ENCODE results near the gene MICALL1. TPM values are rescaled to one million over a fixed set of nuclear protein-coding genes. Genes with fewer than 3 reads are reported as not detected.
A peak's percentile ranks its signal among the peaks of the same experiment; 100 is the strongest.

Gene MICALL1, protein sequence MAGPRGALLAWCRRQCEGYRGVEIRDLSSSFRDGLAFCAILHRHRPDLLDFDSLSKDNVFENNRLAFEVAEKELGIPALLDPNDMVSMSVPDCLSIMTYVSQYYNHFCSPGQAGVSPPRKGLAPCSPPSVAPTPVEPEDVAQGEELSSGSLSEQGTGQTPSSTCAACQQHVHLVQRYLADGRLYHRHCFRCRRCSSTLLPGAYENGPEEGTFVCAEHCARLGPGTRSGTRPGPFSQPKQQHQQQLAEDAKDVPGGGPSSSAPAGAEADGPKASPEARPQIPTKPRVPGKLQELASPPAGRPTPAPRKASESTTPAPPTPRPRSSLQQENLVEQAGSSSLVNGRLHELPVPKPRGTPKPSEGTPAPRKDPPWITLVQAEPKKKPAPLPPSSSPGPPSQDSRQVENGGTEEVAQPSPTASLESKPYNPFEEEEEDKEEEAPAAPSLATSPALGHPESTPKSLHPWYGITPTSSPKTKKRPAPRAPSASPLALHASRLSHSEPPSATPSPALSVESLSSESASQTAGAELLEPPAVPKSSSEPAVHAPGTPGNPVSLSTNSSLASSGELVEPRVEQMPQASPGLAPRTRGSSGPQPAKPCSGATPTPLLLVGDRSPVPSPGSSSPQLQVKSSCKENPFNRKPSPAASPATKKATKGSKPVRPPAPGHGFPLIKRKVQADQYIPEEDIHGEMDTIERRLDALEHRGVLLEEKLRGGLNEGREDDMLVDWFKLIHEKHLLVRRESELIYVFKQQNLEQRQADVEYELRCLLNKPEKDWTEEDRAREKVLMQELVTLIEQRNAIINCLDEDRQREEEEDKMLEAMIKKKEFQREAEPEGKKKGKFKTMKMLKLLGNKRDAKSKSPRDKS
- 22.7 TPM for total RNA-seq
- polyA plus RNA-seq: 69.5 TPM

DNA sequence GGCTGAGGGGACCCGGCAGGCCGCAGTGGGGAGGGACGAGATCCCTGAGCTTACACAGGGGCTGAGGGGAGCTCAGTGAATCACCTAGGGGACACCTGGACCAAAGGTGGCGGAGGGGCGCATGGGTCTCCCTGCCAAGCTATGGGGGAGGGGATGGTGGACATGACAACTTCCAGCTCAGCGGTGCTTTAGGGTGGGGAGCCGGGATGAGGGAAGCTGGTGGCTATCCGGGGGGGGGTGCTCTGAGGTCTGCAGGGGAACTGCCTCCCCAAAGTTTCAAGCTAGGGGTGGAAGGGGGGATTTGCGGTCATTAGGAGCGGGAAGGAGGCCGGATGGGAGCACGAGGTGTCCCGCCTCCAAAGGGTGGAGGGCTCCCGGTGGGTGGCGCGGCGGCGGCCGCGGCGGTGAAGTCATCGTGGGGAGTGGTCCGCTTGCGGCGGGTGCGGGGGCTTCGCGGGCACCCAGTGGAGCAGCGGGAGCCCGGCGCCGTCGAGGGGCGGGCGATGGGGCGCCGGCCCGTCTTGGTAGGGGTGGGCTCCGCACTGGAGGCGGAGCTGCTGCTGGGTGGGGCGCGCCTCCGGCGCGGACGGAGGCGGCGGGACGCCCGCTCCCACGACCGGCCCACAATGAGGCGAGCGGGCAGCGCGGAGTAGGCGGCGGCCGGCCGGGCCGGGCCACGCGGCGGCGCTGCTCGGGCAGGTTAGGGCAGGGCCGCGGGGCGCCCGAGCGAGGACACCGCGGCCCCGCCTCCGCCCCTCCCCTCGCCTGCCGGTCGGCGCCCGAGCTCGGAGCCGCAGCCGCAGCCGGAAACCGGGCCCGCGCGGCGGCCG lies at the start of gene MICALL1:
TSS of gene MICALL1 (plus strand) at position 764 of the 830 bp plus-strand sequence. CDS start 126 bp downstream, outside the sequence.
- peak within 1 kb of the TSS; percentile 91 for H3K27ac ChIP-seq (ENCODE audit: low read depth)
- H3K4me3 ChIP-seq (ENCODE audit: low read depth, low read length): peak within 1 kb of the TSS; percentile 91
- H3K4me1 ChIP-seq (ENCODE audit: insufficient read depth): peaks cover 2% of the 10 kb centered on the region
- WGBS: 3% methylated on average over 88 of the region's 90 CpGs
- DNase-seq (ENCODE audit: extremely low spot score): no peak
- no peaks in the 10 kb centered on the region for H3K36me3 ChIP-seq (ENCODE audit: insufficient read depth)

DNA sequence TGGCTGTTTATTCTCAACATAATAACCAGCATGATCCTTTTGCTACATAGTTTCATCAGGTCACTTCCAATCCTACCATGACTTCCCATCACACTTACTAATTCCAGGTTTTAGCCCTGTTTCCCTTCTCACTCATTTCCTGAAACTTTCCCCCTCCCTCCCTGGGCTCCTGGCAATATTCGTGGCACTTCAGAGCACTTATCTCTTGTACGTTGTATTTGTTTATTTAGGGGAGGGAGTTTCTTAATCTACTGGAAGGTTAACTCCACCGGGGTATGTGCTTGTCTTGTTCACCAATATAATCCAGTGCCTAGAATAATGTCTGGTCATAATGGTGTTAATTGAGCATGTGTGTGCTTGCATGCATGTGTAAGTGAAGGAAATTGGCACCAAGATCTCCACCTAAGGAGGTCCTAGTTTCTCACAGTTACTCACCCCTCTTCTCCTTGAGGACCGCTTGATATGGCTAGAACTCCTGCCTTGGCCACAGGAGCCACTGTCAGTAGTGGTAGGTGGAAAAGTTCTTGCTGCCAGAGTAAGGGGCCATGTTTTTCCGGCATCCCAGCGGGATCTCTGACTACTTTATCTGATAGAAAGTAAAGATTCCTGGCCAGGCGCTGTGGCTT lies 45.2 kb upstream of the MICALL1 start:
- no peak for DNase-seq (ENCODE audit: extremely low spot score)
- H3K4me3 ChIP-seq (ENCODE audit: low read depth, low read length): no peak overlapping the region
- 60% methylated on average over 7 of the region's 7 CpGs for WGBS
- no peaks in the 10 kb centered on the region for H3K4me1 ChIP-seq (ENCODE audit: insufficient read depth)
- H3K27ac ChIP-seq (ENCODE audit: low read depth): no peak overlapping the region
- peaks cover 5% of the 10 kb centered on the region for H3K36me3 ChIP-seq (ENCODE audit: insufficient read depth)

DNA sequence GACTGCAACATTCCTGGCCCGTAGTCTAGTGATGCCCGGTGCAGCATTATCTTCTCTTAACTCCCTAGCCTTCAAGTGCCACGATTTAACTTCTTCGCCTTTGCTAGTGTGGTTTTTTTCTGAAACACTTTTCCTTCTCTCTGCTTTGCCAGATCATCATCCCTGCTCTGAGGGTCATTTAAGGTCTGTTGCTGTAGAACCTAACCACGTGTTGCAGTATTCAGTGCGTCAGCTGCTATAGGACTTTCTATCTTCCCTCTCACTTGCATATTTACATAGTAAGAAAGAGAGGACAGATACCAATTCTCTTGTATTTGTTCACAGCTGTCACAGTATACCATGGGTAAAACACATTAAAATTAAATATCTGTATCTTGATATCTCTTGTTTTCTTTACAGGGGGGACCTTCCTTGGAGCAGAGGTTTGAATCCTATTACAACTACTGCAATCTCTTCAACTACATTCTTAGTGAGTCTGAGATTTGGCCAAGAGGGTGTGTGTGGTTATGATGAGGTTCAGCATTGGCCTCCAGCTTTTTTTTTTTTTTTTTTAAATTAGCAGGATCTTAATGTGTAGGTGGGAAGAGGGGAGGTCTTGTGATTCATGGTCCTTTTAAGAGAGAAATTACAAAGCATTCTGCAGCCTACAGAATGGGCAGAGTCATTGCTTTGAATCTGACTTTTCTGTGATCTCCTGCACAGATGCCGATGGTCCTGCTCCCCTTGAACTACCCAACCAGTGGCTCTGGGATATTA lies 43.3 kb upstream of the MICALL1 start:
- Histone ChIP-seq H3K36me3 (ENCODE audit: insufficient read depth) (peaks cover 4% of the 10 kb centered on the region), H3K27ac (ENCODE audit: low read depth) (no peak overlapping the region), H3K4me1 (ENCODE audit: insufficient read depth) (no peaks in the 10 kb centered on the region), H3K4me3 (ENCODE audit: low read depth, low read length) (no peak overlapping the region)
- no peak for DNase-seq (ENCODE audit: extremely low spot score)
- WGBS: 81% methylated on average over 7 of the region's 7 CpGs

DNA sequence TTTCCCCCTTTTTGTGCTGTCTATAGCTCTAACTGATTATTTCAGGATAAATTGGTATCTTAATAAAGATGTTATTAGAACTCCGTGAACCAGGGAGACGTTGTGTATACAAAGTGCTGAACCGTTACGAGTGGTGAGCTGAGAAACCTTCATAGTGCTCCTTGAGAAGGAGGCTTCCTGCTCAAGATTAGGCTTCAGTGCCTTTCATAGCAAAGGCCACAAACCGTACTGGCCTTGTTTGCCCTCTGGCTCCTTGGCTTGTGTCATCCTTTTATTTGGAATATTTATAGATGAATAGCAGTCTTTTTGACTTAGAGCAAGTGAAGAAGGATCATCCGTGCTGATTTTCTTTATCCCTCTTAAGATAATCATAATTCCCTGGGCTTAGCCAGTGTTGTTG lies 40.6 kb upstream of the MICALL1 start:
- H3K27ac ChIP-seq (ENCODE audit: low read depth): no peak overlapping the region
- H3K36me3 ChIP-seq (ENCODE audit: insufficient read depth): peaks cover 4% of the 10 kb centered on the region
- no peak overlapping the region for H3K4me3 ChIP-seq (ENCODE audit: low read depth, low read length)
- DNase-seq (ENCODE audit: extremely low spot score): no peak
- WGBS: 68% methylated on average over 6 of the region's 6 CpGs
- H3K4me1 ChIP-seq (ENCODE audit: insufficient read depth): no peaks in the 10 kb centered on the region

DNA sequence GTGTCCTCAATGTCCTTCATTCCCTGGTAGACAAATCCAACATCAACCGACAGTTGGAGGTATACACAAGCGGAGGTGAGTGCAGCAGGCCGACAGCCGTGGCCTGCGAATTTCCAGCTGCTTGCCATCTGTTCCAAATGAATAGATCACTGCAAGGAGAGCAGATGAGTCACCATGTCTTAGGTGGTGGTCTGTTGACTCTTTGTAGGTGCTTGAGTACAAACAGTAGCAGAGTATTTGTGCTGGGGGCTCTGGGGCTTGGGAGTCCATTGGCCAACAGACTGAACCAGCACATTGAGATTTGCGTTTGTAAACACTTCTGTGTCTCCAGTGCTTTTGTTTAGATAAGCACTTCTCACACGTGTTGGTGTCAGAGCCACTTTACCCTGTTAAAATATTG lies 35.8 kb upstream of the MICALL1 start:
- DNase-seq (ENCODE audit: extremely low spot score): no peak
- WGBS: 70% methylated on average over 7 of the region's 7 CpGs
- Histone ChIP-seq H3K27ac (ENCODE audit: low read depth) (no peak overlapping the region), H3K4me3 (ENCODE audit: low read depth, low read length) (no peak overlapping the region), H3K36me3 (ENCODE audit: insufficient read depth) (peaks cover 4% of the 10 kb centered on the region), H3K4me1 (ENCODE audit: insufficient read depth) (no peaks in the 10 kb centered on the region)

DNA sequence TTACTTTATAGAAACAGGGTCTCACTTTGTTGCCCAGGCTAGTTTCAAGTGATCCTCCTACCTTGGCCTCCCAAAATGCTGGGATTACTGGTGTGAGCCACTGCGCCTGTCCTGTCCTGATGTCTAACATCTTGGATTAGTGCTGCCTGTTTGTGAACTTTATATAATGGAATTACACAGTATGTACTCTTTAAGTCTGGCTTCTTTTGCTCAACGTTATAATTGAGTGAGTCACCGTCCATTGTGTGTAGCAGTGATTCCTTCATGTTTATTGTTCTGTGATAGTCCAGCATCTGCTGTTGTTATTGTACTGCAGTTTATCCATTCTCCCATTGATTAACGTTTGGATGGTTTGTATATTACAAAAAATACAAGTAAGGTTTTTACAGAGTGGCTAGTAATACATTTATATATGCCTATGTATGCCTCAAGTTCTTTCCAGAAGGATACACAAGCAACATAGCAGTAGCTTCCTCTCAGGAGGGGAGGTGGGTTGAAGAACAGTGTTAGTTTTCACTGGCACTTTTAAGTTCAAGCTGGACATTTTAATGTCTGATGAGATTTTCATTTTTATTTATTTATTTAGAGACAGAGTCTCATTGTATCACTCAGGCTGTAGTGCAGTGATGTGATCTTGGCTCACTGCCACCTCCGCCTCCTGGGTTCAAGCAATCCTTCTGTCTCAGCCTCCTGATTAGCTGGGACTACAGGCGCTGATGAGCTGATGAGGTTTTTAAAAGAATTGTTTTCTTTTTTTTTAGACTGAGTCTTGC lies 25.2 kb upstream of the MICALL1 start:
- DNase-seq (ENCODE audit: extremely low spot score): no peak
- H3K27ac ChIP-seq (ENCODE audit: low read depth): no peak overlapping the region
- H3K4me3 ChIP-seq (ENCODE audit: low read depth, low read length): no peak overlapping the region
- WGBS: 72% methylated on average over 6 of the region's 6 CpGs
- H3K4me1 ChIP-seq (ENCODE audit: insufficient read depth): no peaks in the 10 kb centered on the region
- H3K36me3 ChIP-seq (ENCODE audit: insufficient read depth): peaks cover 3% of the 10 kb centered on the region

DNA sequence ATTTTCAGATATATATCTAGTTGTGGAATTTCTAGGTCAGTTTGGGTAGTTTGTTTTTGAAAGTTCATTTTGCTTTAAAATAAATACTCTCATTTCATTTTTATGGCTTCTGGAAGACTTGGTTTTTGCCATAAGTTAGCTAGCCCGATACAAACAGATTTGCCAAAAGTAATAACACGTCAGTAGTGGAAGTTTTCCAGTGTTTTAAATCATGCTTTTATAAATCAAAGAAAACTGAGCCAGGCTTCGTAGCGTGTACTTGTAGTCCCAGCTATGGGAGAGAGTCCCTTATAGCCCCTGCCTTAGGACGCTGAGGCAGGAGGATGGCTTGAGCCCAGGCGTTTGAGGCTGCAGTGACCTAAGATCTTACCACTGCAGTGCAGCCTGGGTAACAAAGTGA lies 21.7 kb upstream of the MICALL1 start:
- no peak for DNase-seq (ENCODE audit: extremely low spot score)
- no peaks in the 10 kb centered on the region for H3K4me1 ChIP-seq (ENCODE audit: insufficient read depth)
- 27% methylated on average over 6 of the region's 6 CpGs for WGBS
- H3K4me3 ChIP-seq (ENCODE audit: low read depth, low read length): no peak overlapping the region
- no peak overlapping the region for H3K27ac ChIP-seq (ENCODE audit: low read depth)
- H3K36me3 ChIP-seq (ENCODE audit: insufficient read depth): peaks cover 5% of the 10 kb centered on the region

DNA sequence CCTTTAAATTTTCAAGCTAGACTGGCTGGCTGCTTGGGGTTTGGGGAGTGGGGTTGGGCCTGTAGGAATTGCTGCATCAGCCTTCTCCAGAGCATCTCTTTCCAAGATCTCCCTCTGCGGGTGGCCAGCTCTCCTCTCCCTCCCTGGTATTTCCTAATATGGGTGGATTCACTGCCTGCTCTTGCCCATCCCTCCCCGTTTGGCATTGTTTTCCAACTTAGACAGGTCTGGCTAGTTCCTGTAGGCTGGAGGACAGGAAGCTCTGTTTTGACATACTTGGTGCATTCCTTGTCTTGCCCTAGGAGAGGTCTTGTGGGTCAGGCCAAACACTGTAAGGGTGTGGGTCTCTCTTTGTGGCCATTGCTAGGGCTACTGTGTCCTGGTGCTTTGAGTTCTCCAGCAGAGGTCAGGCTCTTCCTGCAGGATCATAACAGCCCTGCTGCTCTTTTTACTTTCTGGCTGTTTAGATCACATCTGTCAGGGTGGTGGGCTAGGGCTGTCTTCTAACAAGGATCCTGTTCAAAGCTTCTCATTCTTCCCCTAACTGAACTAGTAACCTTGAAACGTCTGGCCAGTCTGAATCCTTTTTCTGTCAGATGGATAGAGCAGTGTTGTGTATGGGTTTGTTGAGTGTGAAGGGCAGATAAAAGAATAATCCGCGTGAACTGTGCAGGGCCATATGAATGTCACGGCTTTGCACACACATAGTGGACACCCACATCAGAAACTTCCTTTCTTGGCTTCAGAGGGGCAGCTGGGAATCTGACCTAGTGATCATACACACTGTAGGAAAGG lies 18.3 kb upstream of the MICALL1 start:
- H3K36me3 ChIP-seq (ENCODE audit: insufficient read depth): peaks cover 5% of the 10 kb centered on the region
- WGBS: 30% methylated on average over 6 of the region's 6 CpGs
- H3K27ac ChIP-seq (ENCODE audit: low read depth): no peak overlapping the region
- H3K4me3 ChIP-seq (ENCODE audit: low read depth, low read length): no peak overlapping the region
- no peak for DNase-seq (ENCODE audit: extremely low spot score)
- no peaks in the 10 kb centered on the region for H3K4me1 ChIP-seq (ENCODE audit: insufficient read depth)

DNA sequence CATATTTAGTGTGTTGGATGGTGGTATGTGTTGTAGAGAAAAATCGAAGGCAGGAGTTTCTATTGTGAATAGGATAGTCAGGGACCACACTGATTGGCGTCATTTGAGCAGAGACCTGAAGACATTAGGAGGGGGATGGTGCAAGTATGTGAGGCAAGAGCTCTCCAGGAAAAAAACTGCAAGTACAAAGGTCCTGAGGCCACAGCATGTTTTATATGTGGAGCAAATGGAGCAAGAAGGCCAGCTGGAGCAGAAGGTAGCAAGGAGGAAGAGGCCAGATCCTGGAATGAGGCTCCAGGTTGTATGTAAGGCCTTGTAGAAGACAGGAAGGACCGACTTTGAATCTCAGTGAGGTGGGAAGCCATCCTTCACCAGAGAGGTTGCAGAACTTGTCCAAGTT lies 14.2 kb upstream of the MICALL1 start:
- no peak overlapping the region for H3K27ac ChIP-seq (ENCODE audit: low read depth)
- no peaks in the 10 kb centered on the region for H3K36me3 ChIP-seq (ENCODE audit: insufficient read depth)
- no peak overlapping the region for H3K4me3 ChIP-seq (ENCODE audit: low read depth, low read length)
- no peak for DNase-seq (ENCODE audit: extremely low spot score)
- peaks cover 3% of the 10 kb centered on the region for H3K4me1 ChIP-seq (ENCODE audit: insufficient read depth)
- WGBS: 87% methylated on average over 3 of the region's 3 CpGs

DNA sequence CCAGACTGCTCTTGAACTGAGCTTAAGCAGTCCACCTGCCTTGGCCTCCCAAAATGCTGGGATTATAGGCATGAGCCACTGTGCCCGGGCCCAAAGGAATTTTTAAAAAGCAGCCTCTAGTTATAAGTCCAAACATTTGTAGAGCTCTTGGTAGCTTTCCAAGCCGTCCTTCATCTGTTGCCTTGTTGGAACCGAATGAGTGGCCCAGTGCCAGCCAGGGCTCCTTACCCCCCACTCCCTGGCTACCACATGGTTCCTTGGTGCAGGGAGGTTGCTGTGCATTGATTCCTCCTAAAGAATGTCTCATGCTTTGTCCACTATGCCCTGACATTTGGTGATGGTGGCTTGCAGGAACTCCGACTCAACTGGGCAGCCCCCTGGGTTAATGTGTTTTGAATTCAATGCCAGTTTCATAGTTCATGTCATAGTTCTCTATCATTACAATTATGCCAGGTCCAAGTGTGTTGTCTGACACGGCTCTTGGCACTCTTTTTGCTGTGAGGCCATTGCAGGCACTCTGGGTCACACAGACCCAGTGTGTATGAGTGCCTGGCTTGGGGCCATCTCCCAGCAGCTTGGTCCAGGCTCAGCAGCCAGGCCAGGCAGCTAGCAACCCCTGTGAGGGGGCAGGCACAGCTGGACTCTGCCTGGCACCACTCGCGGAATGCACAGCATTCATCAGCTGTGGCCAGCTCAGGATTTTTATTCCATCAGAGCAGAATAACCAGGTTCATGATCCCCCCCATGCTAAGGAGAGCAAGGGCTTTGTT lies 13.3 kb upstream of the MICALL1 start:
- no peak for DNase-seq (ENCODE audit: extremely low spot score)
- Histone ChIP-seq H3K27ac (ENCODE audit: low read depth) (no peak overlapping the region), H3K36me3 (ENCODE audit: insufficient read depth) (no peaks in the 10 kb centered on the region), H3K4me1 (ENCODE audit: insufficient read depth) (peaks cover 3% of the 10 kb centered on the region), H3K4me3 (ENCODE audit: low read depth, low read length) (no peak overlapping the region)
- 52% methylated on average over 7 of the region's 7 CpGs for WGBS

DNA sequence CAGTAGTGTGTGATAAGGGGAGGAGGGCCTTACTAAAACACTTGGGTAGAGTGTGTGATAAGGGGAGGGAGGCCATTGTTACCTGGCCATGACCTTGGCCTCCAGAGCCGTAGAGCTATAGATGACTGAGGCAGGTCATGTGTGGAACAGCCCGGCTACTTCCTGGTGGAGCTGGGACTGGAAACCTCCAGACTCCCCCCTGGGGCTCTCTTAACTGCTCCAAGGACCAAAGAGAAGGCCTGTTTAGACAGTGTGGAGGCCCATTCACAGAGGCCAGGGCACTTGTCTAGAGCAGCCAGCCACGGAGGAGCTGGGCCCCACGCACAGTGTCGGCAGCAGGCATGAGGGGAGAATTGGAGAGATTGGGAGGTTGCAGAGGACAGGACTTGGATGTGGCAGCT lies 12.5 kb upstream of the MICALL1 start:
- H3K4me3 ChIP-seq (ENCODE audit: low read depth, low read length): no peak overlapping the region
- peaks cover 3% of the 10 kb centered on the region for H3K4me1 ChIP-seq (ENCODE audit: insufficient read depth)
- 72% methylated on average over 5 of the region's 5 CpGs for WGBS
- H3K36me3 ChIP-seq (ENCODE audit: insufficient read depth): no peaks in the 10 kb centered on the region
- no peak for DNase-seq (ENCODE audit: extremely low spot score)
- no peak overlapping the region for H3K27ac ChIP-seq (ENCODE audit: low read depth)
